OCI-LY3 (cell line): ENCODE measurements around the gene POM121C.
"Not testable (repeated sequence)": the region's sequence is repeated elsewhere in the genome, so short reads cannot be mapped to it uniquely, and the experiment has no call there.

Experiments used
- EZH2phosphoT487 ChIP-seq: fragments of 200-600 bp; shearing (Covaris generic); IDR thresholded peaks from 2 replicates; pipeline ENCODE4 v1.6.1; 2018; ENCODE audit warnings: antibody characterized with exemption, mixed run types, low read depth
- TF ChIP-seq, protein P1 (sequence below): fragments of 200-600, 300-600 bp; sonication (generic); IDR thresholded peaks from 2 replicates; pipeline ENCODE4 v1.5.1; 2014; ENCODE audit warnings: antibody characterized with exemption, low read length, low read depth

DNA sequence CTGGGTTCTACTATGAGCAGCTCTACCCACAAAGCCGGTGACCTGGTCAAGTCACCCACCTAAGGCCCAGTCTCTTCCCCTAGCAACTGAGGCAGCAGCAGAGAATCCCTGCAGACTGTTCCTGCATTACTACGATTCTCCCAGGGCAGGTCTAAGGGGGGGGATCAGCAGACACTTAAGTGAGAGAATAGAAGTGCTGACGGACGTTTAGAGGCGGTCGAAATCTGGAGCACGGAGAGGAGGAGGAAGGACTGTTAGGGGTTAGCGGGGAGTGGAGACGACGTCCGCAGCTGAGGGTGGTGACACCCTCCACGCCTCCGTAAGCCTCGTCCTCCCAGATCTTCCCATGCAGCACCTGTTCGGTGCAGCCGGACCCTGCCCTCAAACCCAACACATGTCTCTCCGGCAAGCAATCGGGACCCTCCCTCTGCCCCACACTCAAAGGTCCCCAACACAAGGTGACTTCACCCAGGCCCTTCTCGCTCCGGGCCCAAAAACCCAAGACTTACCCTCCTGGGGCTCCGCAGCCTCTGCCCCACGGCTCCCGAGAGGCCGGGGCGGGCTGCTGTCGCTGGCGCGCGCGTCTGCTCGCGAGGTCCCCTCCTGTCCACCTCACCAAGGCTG is 632 bp downstream of the POM121C start:
- TF ChIP-seq, protein P1, sequence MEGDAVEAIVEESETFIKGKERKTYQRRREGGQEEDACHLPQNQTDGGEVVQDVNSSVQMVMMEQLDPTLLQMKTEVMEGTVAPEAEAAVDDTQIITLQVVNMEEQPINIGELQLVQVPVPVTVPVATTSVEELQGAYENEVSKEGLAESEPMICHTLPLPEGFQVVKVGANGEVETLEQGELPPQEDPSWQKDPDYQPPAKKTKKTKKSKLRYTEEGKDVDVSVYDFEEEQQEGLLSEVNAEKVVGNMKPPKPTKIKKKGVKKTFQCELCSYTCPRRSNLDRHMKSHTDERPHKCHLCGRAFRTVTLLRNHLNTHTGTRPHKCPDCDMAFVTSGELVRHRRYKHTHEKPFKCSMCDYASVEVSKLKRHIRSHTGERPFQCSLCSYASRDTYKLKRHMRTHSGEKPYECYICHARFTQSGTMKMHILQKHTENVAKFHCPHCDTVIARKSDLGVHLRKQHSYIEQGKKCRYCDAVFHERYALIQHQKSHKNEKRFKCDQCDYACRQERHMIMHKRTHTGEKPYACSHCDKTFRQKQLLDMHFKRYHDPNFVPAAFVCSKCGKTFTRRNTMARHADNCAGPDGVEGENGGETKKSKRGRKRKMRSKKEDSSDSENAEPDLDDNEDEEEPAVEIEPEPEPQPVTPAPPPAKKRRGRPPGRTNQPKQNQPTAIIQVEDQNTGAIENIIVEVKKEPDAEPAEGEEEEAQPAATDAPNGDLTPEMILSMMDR: not testable (repeated sequence)
- TF ChIP-seq EZH2phosphoT487: not testable (repeated sequence)
